Uterus (tissue), 4 donors: ENCODE data around the gene UACA. TPM values are rescaled to one million over a fixed set of nuclear protein-coding genes. Genes with fewer than 3 reads are reported as not detected.
A peak's percentile ranks its signal among the peaks of the same experiment; 100 is the strongest.

Experiments
- DNase-seq, 2 donors: peaks; one replicate each; pipeline ENCODE4 v3.0.0-alpha.2; 2019 to 2020
- H3K27ac ChIP-seq, 2 donors: fragments of 200-600 bp; sonication (generic); 1 replicate in 1 of 2; 2 replicates in 1 of 2; pipeline ENCODE4 v1.5.1; 2016 to 2018
- H3K27me3 ChIP-seq, 2 donors: fragments of 200-600 bp; sonication (generic); one replicate each; pipeline ENCODE4 v1.5.1; 2018 to 2019; ENCODE audit warnings: control low read depth in 1 of 2
- H3K36me3 ChIP-seq, 2 donors: fragments of 200-600 bp; sonication (generic); one replicate each; pipeline ENCODE4 v1.5.1; 2019; ENCODE audit warnings: control low read depth in 1 of 2
- H3K4me1 ChIP-seq, 2 donors: fragments of 200-600 bp; sonication (generic); one replicate each; pipeline ENCODE4 v1.5.1; 2018 to 2019; ENCODE audit warnings: control low read depth in 1 of 2
- H3K4me3 ChIP-seq, 2 donors: fragments of 200-600 bp; sonication (generic); 1 replicate in 1 of 2; 2 replicates in 1 of 2; pipeline ENCODE4 v1.5.1; 2018 to 2019; ENCODE audit warnings: mild to moderate bottlenecking in 1 of 2
- H3K9me3 ChIP-seq, 2 donors: fragments of 200-600 bp; sonication (generic); one replicate each; pipeline ENCODE4 v1.5.1; 2019; ENCODE audit warnings: control low read depth in 1 of 2
- CTCF ChIP-seq, 4 experiments: fragments of 200-600 bp in 2 of 4; fragments of 450-650 bp in 2 of 4; sonication (generic) in 2 of 4; IDR thresholded peaks; one replicate each; pipeline ENCODE4 v1.5.1; 2016 to 2019; ENCODE audit warnings: antibody characterized with exemption in 4 of 4, mild to moderate bottlenecking in 2 of 4, moderate library complexity in 1 of 4
- POLR2A ChIP-seq, 2 donors: fragments of 450-650 bp; IDR thresholded peaks; one replicate each; pipeline ENCODE4 v1.6.1; 2016; ENCODE audit warnings: antibody characterized with exemption in 2 of 2, mild to moderate bottlenecking in 1 of 2, moderate library complexity in 1 of 2
- intact Hi-C: fragments of 100-400 bp; cut with DNase I; formaldehyde crosslinking; loops from one replicate; pipeline ENCODE4 v1.15.1; 2023; ENCODE audit warnings: low total_unique reads
- total RNA-seq, 4 donors: library from RNA; depleted of rRNA in 3 of 4; stranded (reverse); fragments of >200 nt in 3 of 4; gene quantifications; one replicate each; pipeline versions ENCODE4 v1.1.0 to v1.2.4, GENCODE V29; 2014 to 2023
- donor health status: DM: yes; HTN: yes; CAD: no.

UACA gene
- total RNA-seq, 4 donors from 2014 or later: 20.9 to 147 (median 60.6) TPM

- intact Hi-C loops: no loop called here
- Histone ChIP-seq H3K4me1 (no peaks in the 10 kb centered on the region), H3K36me3 (no peaks in the 10 kb centered on the region), H3K9me3 (no peaks in the 10 kb centered on the region), H3K27ac (no peak overlapping the region), H3K4me3 (no peak overlapping the region), H3K27me3 (no peaks in the 10 kb centered on the region)
- TF ChIP-seq POLR2A (IDR thresholded peaks at IDR 0.05) (no peak), CTCF (IDR thresholded peaks at IDR 0.05) (no peak)
- no peak for DNase-seq
Observed at GRCh38 chr15:70646169-70646568, 117.2 kb downstream of the UACA start.

- TF ChIP-seq CTCF (IDR thresholded peaks at IDR 0.05) (no peak), POLR2A (IDR thresholded peaks at IDR 0.05) (no peak)
- Histone ChIP-seq H3K9me3 (no peaks in the 10 kb centered on the region), H3K4me1 (no peaks in the 10 kb centered on the region), H3K4me3 (no peak overlapping the region), H3K27ac (no peak overlapping the region), H3K36me3 (no peaks in the 10 kb centered on the region), H3K27me3 (no peaks in the 10 kb centered on the region)
- no peak for DNase-seq
- intact Hi-C loops: no loop called here
Observed at GRCh38 chr15:70643783-70644125, 119.6 kb downstream of the UACA start.

GRCh38 chr15:70643106-70643782 is 120.1 kb downstream of the UACA start:
- Histone ChIP-seq H3K36me3 (no peaks in the 10 kb centered on the region), H3K9me3 (no peaks in the 10 kb centered on the region), H3K27ac (no peak overlapping the region), H3K4me3 (no peak overlapping the region), H3K27me3 (no peaks in the 10 kb centered on the region), H3K4me1 (no peaks in the 10 kb centered on the region)
- DNase-seq: no peak
- intact Hi-C loops: no loop called here
- no peak for TF ChIP-seq POLR2A (IDR thresholded peaks at IDR 0.05)
- no peak for TF ChIP-seq CTCF (IDR thresholded peaks at IDR 0.05)

- H3K36me3 ChIP-seq: no peaks in the 10 kb centered on the region
- H3K4me3 ChIP-seq: no peak overlapping the region
- H3K4me1 ChIP-seq: no peaks in the 10 kb centered on the region
- H3K27ac ChIP-seq: no peak overlapping the region
- no peak for DNase-seq
- TF ChIP-seq POLR2A (IDR thresholded peaks at IDR 0.05) (no peak), CTCF (IDR thresholded peaks at IDR 0.05) (peak in 3 of 4 experiments; percentile 6 to 37 (median 35))
- H3K27me3 ChIP-seq: no peaks in the 10 kb centered on the region
- intact Hi-C loops: no loop called here
- no peaks in the 10 kb centered on the region for H3K9me3 ChIP-seq
Observed at GRCh38 chr15:70636540-70637165, 126.7 kb downstream of the UACA start.

- no peak for DNase-seq
- intact Hi-C loops: no loop called here
- no peaks in the 10 kb centered on the region for H3K9me3 ChIP-seq
Observed at GRCh38 chr15:70635895-70636294, 127.5 kb downstream of the UACA start.

More at GRCh38 chr15:70635895-70636294, 127.5 kb downstream of the UACA start:
- H3K4me3 ChIP-seq: no peak overlapping the region
- TF ChIP-seq POLR2A (IDR thresholded peaks at IDR 0.05) (no peak), CTCF (IDR thresholded peaks at IDR 0.05) (no peak)
- H3K27ac ChIP-seq: no peak overlapping the region
- H3K36me3 ChIP-seq: no peaks in the 10 kb centered on the region
- H3K4me1 ChIP-seq: no peaks in the 10 kb centered on the region
- H3K27me3 ChIP-seq: no peaks in the 10 kb centered on the region
